KG1 (cell line): Measurements from ENCODE around the gene SERPINA10.

Source experiments
- DNase-seq: peaks from one replicate; lab custom pipeline; 2025; lab: John Stamatoyannopoulos, UW

SERPINA10 gene, protein sequence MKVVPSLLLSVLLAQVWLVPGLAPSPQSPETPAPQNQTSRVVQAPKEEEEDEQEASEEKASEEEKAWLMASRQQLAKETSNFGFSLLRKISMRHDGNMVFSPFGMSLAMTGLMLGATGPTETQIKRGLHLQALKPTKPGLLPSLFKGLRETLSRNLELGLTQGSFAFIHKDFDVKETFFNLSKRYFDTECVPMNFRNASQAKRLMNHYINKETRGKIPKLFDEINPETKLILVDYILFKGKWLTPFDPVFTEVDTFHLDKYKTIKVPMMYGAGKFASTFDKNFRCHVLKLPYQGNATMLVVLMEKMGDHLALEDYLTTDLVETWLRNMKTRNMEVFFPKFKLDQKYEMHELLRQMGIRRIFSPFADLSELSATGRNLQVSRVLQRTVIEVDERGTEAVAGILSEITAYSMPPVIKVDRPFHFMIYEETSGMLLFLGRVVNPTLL

DNA sequence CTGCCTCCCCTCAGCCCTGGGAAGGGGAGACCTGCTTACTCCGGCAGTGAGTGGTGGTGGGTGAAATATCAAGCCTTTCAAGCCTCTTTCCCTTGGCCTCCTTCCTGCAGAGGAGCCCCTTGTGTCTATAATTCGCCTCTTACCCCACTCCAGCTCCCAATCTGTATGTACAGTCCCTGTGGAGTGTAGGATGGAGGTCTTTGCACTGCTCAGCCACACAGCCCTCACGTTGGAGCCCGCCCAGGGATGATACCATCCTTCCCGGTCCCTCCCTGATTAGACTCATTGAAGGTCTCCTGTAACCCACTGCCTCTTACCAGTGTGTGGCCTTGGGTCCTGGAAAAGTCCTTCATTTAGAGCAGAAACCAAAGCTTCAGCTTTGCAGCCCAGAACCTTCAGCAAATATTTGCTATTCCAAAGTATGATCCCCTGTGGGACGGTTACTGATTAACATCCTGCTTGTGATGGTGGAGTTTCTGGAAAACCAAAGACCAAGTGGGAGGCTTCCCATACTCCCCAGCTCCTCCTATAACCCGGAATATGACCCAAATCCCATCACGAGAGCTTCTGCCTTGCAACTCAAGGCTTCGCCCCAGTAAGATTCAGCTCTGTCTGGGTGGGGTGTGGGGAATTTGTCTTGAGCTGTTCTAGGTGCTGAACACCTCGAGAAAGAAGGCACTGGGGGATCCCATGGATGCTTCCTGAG lies at the start of gene SERPINA10:
Gene SERPINA10 (minus strand): TSS at position 397 of the 706 bp plus-strand sequence. CDS start 2,675 bp downstream, outside the sequence.
- DNase-seq = no peak

DNA sequence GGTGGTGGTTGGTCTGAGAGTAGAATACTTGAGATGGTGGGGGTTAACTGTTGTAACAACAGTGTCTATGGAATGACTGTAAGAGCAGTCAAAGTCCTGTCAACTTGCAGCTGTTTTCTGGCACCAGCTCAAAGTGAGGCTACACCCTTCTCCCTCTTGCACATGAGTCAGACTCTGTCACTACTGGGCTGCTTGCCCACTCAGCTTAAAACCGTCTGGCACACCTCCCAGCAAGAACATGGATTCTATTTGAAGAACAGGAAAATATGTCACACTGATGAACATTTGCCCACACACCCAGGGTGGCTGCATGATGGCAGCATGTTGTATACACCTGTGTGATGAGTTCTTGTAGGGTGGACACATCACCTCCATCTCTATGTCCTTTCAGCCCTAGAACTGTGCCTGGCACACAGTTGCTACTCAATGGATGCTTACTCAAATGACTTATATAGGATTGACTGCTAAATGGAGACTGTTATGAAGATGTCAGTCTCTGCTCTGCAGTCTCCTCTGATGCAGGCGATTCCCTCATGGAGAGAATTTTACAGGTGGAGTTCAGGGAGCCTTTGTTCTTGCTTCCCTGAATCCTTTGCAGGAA lies 49.4 kb upstream of the SERPINA10 start:
- DNase-seq = no peak

DNA sequence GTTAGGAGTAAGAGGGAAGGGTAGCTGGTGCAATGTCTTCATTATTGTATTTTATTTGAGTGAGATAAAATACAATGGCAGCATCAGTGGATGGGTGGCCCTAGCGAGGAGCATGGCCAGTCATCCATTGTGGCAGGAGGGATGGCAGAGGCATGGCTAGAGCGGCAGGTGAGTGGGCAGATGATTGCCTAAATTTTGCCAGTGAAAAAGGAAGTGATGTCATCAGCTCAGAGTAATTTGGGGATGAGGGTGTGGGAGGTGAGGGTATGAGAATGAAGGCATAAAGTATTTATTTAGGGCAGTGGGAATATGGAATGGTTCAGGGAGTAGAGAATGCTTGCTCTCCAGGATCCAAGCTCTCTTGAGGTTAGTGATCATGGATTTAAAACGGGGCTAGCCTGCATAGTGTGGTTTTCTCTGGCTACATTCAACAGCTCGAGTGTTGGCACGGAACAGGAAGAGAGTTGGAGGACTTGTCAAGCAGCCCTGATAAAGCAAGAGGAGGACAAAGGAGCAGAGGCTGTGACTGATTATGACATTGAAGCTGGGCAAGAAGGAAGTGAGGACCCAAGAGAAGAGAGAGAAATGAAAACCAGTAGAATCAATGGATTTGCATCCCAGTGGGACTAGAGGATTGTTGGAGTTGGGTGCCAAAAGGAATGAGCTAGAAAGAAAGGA lies 48.7 kb upstream of the SERPINA10 start:
- no peak for DNase-seq

DNA sequence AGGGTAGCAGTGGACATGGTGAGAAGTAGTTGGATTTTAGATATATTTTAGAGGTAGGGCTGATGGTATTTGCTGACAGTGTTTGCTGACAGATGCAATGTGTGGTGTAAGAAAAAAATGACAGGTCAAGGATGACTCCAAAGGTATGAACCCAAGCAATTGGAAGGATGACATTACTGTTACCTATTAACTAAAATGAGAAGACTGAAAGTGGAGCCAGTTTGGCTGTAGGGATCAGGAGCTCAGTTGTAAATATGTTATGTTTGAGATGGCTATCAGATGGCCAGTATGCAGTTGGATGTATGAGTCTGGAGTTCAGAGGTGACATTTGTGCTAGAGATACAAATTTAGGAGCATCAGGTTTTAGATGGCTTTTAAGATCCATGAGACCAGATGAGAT lies 47.5 kb upstream of the SERPINA10 start:
- DNase-seq = no peak

DNA sequence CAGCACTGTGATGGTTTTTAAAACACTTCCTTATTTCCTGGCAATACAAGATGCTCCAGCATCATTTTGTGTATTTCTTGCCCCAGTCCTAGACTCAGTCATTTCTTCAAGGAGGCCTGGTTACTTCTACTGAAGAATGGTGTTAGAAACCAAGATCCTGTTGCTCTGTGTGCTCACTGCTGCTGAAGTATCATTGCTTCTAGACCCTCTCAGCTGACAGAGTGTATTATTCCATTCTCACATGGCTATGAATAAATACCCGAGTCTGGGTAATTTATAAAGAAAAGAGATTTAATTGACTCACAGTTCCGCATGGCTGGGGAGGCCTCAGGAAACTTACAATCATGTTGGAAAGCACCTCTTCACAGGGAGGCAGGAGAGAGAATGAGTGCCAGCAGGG lies 45.0 kb upstream of the SERPINA10 start:
- DNase-seq = no peak

DNA sequence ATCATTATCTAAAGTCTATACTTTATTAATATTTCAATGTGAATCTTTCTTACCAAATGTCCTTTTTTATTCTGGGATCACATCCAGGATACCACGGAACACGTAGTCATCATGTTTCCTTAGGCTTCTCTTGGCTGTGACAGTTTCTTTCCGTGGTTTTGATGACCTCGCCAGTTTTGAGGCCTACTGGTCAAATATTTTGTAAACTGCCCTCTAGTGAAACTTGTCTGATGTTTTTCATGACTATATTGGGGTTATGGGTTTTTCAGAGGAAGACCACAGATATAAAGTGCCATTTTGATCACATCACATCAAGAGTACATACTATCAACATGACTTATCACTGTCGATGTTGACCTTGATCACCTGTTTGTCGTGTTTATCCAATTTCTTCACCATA lies 44.2 kb upstream of the SERPINA10 start:
- DNase-seq = no peak

DNA sequence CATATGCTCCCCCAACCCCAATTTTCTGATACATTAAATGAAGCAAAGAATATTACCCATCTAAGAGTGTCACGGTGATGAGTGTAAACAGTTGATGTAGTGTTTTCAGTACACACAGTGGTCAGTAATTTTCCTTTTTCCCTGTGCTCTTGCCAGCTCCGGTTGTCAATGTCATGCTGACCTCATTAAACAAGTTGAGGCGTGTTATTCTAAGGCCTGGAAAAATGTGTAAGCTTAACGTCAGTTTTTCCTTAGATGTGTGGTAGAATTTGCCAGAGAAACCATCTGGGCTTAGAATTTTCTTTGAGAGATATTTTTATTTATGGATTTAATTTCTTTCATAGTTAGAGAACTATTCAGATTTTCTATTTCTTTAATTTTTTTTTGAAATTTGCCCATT lies 41.8 kb upstream of the SERPINA10 start:
- DNase-seq = no peak

DNA sequence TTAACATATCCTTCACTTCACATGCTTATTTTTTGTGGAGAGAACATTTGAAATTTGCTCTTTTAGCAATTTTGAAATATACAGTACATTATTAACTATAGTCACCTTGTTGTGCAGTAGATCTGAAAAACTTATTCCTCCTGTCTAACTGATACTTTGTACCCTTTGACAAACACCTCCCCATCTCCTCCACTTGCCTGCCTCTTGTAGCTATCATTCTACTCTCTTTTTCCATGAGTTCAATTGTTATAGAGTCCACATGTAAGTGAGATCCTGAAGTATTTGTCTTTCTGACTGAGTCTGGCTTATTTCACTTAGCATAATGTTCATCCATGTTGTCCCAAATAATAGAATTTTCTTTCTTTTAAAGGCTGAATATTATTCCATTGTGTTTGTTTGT lies 39.5 kb upstream of the SERPINA10 start:
- DNase-seq = no peak

DNA sequence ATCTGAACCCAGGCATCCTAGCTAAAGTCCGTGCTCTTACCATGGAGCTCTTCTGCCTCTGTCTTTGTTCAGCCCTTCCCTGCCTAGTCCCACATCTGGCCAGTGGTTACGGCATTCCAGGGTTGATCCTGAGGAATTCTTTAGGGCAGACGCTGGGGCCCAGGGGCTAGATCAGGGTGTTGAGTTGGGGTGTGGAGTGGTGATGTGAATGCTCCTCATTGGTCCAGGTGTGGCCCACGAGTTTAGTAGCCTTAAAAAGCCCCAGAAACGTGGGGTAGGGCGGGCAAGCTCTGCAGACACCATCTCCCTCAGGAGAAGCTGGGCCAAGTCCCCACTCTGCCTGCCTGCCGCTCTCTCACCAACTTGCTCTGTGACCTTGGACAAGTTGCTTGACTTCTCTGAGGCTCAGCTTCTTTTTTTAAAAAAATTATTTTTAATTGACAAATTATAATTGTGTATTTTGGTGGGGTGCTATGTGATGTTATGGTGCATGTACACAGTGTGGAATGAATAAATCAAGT lies 39.1 kb upstream of the SERPINA10 start:
- DNase-seq = no peak

DNA sequence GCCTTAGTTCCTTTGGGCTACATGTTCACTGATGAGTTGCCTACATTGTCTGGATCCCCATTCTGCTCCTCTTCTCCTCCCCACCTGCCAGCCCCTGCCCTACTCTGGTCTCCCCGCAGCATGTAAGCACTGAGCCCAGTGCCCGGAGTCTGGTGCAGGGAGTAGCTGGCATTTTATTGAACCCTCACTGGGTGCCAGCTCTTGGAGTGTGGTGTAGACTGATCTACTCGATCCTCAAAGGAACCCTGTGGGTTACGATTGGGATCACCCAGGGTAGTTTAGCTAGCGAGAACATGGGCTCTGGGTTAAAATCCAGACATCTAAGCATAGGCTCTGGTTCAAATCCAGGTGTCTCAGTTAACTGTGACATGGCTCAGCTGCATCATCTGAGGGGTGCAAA lies 38.4 kb upstream of the SERPINA10 start:
- no peak for DNase-seq

DNA sequence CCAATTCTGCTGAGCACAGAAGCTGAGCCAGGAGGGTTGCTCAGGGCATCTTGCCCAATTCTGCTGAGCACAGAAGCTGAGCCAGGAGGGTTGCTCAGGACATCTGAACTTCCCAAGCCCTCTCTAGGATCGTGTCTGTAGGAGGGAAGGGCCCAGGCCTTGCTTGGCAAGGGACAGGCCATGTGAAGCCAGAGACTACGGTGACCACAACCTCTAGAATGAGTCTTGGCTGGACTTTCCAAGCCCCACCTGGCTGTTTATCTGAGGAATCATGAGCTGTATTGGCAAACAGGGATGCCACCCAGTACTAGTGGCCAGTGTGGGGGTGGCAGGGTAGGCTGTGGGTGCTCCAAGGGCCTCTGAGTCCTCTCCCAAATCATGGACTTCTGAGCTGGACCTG lies 37.8 kb upstream of the SERPINA10 start:
- DNase-seq = no peak

DNA sequence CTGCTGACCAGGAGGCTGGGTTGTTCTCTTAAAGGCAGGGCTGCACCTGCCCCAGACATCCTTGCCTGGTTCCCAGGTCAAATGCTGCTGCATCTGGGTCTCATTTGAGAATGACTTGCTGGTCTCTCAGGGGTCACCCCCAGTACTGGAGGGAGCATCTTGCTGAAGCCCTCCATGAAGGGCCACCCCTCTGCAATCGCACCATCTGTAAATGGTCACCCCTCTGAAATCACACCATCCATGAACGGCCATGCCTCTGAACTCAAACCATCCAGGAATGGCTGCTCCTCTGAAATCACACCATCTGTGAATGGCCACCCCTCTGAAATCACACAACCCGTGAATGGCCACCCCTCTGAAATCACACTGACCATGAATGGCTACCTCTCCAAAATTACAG lies 37.4 kb upstream of the SERPINA10 start:
- no peak for DNase-seq

DNA sequence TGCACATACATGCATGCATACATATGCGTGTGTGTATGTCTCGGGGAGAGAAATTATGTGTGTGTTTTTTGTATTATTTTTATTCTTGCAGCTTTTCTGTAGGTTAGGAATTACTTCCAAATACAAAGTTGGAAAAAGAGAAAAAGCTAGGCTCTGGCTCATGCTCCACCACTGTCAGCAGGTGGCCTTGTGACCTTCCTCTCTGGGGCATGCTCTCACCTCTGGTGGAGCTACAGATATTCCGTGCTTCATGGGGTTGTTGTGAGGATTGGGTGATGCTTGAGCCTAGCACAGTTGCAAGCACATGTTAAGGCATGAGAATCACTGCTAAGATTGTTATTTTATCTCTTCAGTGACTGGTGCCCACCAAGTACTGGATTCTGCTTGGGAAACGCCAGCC lies 36.8 kb upstream of the SERPINA10 start:
- DNase-seq = no peak

DNA sequence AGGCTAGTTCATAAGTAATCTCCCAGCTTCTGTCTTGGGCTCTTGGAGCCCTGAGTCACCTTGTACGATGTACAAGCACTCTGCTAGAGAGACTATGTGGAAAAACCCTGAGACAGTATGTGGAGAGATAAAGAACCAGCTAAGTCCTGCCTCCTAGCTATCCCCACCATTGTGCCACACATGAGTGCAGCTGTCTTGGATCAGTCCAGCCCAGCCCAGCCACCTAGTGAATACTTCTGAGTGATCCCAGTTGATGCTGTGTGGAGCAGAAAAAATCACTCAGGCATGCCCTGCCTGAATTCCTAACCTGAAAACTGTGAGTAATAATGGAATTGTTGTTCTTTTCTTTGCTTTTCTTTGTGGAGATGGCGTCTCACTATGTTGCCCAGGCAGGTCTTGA lies 35.1 kb upstream of the SERPINA10 start:
- DNase-seq = no peak

DNA sequence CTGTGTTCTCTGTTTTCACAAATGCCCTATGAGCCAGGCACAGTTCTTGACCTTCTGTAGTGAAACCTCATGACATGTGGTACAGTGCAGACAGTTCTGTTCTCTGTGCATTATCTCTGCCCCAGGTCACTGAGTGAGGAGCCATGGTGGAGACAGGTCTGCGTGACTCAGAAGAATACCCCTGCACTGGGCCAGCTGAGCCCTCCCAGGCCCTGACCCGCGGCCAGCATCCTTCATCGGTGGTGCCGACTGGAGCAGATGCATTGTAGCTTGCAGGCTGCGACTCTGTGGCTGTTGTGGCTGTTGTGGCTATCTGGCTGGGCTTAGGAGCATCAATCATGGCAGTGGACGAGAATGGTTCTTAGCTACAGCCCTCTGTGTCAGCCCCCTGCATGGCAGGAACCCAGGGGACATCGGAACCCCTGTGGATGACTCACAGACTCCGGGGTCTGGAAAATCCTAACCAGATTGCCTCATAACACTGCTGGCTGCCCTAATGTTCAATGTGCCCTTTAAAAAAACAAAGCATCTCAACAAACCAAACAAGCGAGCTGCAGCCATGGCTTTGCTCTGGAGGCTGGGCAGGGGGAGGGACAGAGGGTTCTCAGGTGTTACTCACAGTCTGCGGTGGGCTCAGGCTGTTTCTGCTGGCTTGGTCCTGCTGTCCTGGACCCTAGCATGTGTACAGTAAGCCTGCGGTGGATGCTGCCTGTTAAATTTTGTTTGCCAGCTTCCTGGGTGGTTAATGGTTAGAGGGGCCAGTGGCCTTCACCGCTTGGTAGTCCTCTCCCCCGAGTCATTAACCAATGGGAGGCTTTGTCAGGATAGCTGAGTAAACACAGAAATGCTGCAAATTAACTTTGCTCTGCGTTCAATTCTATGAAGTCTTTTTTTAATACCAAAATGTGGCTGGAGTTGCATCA lies 29.8 kb upstream of the SERPINA10 start, which contains the start of gene SERPINA6:
Gene SERPINA6 (minus strand): TSS at position 689 of the 923 bp plus-strand sequence. CDS start 8,688 bp downstream, outside the sequence.
- DNase-seq = no peak

DNA sequence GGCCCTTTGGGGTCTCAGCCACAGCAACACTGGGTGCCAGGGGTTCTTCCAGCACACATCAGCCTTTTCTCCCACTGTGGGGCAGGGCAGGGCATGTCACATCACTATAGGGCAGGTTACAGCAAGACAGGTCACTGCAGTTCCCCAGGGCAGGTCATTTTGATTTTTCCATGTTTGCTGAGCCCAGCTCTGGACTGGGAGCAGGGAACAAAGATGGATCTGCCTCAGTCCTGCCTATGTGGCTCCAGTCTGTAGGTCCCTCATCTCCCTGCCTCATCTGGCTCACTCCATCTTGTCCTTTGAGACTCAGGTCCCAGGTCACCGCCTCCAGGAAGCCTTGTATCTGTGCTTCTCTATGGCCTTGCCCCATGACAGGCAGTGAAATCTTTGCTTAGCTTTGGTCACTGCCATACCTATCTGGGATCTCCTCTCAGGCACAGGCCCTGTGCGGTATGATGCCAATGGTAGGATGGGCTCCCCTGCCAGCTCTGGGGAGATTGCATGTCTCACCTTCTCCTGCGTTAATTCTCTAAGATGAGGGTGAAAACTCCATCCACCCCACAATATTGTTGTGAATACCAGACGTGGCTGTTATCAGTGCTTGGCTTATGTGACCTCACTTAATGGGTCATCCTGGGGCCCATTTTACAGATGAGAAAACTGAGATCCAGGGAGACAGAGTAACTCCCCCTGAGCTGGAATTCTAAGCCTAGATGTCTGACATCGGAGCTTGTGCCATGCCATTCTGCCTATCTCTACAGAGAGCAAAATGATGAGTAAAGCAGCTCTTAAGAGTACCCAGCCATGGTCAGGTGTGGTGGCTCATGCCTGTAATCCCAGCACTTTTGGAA lies 28.6 kb upstream of the SERPINA10 start:
- no peak for DNase-seq

DNA sequence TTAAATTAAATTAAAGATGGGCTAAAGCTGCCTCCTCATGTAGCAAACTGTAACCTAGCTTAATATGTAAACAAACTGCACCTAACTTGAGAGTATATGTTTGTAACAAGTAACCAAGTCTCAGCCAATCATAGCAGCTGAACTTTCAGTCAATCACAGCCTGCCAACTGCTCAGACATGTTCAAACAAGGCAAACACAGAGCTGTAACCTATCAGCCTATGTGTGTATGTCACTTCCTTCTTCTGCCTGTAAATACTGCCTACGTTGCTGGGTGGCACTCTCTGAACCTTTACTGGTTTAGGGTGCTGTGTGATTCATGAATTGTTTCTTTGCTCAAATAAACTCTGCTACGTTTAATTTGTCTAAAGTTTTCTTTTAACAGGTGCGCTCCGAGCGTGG lies 27.2 kb upstream of the SERPINA10 start:
- no peak for DNase-seq

DNA sequence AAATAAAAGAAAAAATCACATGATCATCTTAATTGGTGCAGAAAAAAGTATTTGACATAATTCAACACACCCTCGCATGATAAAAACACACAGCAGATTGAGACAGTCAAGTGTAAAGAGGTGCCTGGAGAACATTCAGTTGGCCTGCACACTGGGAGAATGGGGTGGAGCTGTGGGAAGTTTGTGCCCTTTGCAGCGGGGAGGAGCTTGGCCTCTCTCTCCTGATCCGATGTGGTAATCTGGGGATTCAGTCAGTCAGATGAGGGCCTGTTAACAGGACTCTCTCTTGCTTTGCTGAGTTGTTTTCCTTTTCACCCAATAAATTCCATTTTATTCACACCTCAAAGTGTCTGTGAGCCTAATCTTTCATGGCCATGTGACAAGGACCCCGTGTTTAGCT lies 24.2 kb upstream of the SERPINA10 start:
- no peak for DNase-seq

DNA sequence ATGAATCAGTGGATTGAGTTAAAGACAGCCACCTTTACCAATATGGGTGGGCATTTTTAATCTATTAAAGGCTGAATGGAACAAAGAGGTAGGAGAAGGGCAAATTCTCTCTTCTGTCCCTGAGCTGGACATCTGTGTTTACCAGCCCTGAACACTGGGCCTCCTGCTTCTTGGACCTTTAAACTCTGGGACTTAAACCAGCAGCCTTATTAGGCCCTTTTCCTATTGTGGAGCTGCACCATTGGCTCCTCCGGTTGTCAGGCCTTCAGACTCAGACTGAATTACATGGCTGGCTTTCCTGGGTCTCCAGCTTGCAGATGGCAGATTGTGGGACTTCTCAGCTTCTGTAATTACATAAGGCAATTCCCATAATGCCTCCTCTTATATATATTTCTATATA lies 23.6 kb upstream of the SERPINA10 start:
- DNase-seq = no peak

DNA sequence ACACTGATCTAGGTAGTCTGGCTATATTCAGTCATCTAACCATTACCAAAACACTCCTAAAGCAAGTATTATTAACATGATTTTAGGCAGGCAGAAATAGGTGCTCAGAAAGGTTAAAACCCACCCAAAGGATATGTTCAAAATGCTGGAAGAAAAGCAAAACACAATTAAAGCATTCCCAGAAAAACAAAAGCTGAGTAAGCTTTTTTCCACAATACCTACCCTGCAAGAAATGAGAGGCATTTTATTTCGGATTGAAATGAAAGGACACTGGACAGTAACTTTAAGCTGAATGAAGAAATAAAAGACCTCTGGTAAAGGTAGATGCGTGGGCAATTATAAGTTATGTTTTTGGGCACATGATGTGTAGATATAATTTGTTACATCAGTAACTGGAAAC lies 21.8 kb upstream of the SERPINA10 start:
- DNase-seq = no peak
